Breast epithelium (tissue), 4 donors: Measurements from ENCODE around the gene BBX. TPM values are rescaled to one million over a fixed set of nuclear protein-coding genes. Genes with fewer than 3 reads are reported as not detected.

Experiments
- DNase-seq, 2 donors: peaks; one replicate each; pipeline ENCODE4 v3.0.0-alpha.2; 2019; ENCODE audit warnings: low spot score in 2 of 2
- H3K27ac ChIP-seq, 2 donors: fragments of 200-600 bp; sonication (generic) in 1 of 2; one replicate each; pipeline ENCODE4 v1.5.1; 2016 to 2019; ENCODE audit warnings: mild to moderate bottlenecking in 1 of 2
- H3K27me3 ChIP-seq, 2 donors: fragments of 200-600 bp; sonication (generic) in 1 of 2; one replicate each; pipeline versions ENCODE4 v1.5.1 to v1.6.0; 2017 to 2019; ENCODE audit warnings: control low read depth in 1 of 2, mild to moderate bottlenecking in 1 of 2
- H3K36me3 ChIP-seq: fragments of 200-600 bp; one replicate; pipeline ENCODE4 v1.5.1; 2019
- H3K4me1 ChIP-seq, 2 donors: fragments of 200-600 bp; sonication (generic); one replicate each; pipeline ENCODE4 v1.5.1; 2016 to 2019; ENCODE audit warnings: control low read depth in 1 of 2
- H3K4me3 ChIP-seq, 3 donors: fragments of 200-600 bp; sonication (generic); 1 replicate in 2 of 3; 2 replicates in 1 of 3; pipeline ENCODE4 v1.5.1; 2016 to 2019; ENCODE audit warnings: mild to moderate bottlenecking in 3 of 3, moderate library complexity in 2 of 3
- H3K9me3 ChIP-seq, 2 donors: fragments of 200-600 bp; sonication (generic) in 1 of 2; one replicate each; pipeline ENCODE4 v1.5.1; 2016 to 2019; ENCODE audit warnings: control low read depth in 1 of 2
- POLR2A ChIP-seq: fragments of 450-650 bp; IDR thresholded peaks from one replicate; pipeline ENCODE4 v1.6.1; 2016; ENCODE audit warnings: antibody characterized with exemption, mild to moderate bottlenecking, moderate library complexity
- POLR2AphosphoS5 ChIP-seq, 3 donors: sonication (generic); formaldehyde crosslinking; IDR thresholded peaks; one replicate each; pipeline ENCODE4 v1.6.1; 2017; ENCODE audit warnings: antibody characterized with exemption in 3 of 3
- intact Hi-C: fragments of 100-400 bp; cut with DNase I; formaldehyde crosslinking; loops from one replicate; pipeline ENCODE4 v1.15.1; 2023; ENCODE audit warnings: low total_unique reads
- total RNA-seq, 3 donors: library from RNA; depleted of rRNA; stranded (reverse); fragments of >200 nt; gene quantifications; one replicate each; pipeline ENCODE4 v1.1.0, GENCODE V29; 2016
- TF ChIP-seq, protein P1 (sequence below), 3 donors: fragments of 450-650 bp; IDR thresholded peaks; one replicate each; pipeline ENCODE4 v1.5.1; 2016 to 2017; ENCODE audit warnings: antibody characterized with exemption in 3 of 3, mild to moderate bottlenecking in 3 of 3, moderate library complexity in 3 of 3

The BBX gene
- total RNA-seq, 3 donors from 2014 or later, result 59.0 to 95.9 (median 70.8) TPM

DNA sequence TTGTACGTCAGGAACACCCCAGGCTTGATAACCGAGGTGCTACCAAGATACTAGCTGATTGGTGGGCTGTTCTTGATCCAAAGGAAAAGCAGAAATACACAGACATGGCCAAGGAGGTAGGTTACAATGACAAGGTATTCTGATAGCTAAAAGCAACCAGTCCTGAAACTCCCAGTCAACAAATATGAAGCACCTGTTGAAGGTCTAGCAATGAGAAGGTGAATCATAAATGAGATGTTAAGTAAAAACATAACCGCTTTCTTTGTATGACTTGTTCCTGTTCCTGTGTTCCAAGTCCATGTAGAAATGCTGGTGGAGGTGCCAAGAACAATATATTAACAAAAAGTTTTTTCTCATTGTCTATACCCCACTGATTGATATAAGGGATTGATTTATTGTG is 194.0 kb downstream of the BBX start:
- no peaks in the 10 kb centered on the region for H3K36me3 ChIP-seq
- no peaks in the 10 kb centered on the region for H3K27me3 ChIP-seq
- H3K4me1 ChIP-seq, result no peaks in the 10 kb centered on the region
- H3K27ac ChIP-seq, result no peak overlapping the region
- no peak for DNase-seq
- TF ChIP-seq POLR2AphosphoS5 (IDR thresholded peaks at IDR 0.05) (no peak), POLR2A (no peak)
- TF ChIP-seq, protein P1, sequence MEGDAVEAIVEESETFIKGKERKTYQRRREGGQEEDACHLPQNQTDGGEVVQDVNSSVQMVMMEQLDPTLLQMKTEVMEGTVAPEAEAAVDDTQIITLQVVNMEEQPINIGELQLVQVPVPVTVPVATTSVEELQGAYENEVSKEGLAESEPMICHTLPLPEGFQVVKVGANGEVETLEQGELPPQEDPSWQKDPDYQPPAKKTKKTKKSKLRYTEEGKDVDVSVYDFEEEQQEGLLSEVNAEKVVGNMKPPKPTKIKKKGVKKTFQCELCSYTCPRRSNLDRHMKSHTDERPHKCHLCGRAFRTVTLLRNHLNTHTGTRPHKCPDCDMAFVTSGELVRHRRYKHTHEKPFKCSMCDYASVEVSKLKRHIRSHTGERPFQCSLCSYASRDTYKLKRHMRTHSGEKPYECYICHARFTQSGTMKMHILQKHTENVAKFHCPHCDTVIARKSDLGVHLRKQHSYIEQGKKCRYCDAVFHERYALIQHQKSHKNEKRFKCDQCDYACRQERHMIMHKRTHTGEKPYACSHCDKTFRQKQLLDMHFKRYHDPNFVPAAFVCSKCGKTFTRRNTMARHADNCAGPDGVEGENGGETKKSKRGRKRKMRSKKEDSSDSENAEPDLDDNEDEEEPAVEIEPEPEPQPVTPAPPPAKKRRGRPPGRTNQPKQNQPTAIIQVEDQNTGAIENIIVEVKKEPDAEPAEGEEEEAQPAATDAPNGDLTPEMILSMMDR (IDR thresholded peaks at IDR 0.05), result no peak
- intact Hi-C loops, result no loop called here
- H3K4me3 ChIP-seq, result no peak overlapping the region
- no peaks in the 10 kb centered on the region for H3K9me3 ChIP-seq

DNA sequence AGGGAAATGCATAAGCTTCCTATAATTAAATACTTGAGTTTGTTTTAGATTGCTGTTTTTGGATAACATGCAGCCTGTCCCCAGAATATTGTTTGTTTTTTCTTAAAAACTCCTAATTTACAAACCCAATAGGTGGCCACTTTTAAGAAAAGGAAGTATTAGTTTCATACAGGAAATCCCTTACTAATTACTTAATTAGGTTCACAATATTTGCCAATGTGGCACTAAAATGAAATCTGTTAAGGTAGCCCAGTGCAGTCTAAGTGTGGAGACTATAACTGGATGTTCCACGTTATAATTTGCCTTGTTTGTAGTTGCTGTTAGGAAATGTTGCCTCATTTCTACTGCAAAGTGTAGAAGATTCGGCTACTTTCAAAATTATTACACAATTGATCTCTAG is 195.8 kb downstream of the BBX start:
- intact Hi-C loops, result no loop called here
- H3K4me3 ChIP-seq, result no peak overlapping the region
- no peaks in the 10 kb centered on the region for H3K36me3 ChIP-seq
- no peak for DNase-seq
- TF ChIP-seq, protein P1 (IDR thresholded peaks at IDR 0.05), result no peak
- no peak for TF ChIP-seq POLR2AphosphoS5 (IDR thresholded peaks at IDR 0.05)
- no peaks in the 10 kb centered on the region for H3K27me3 ChIP-seq
- H3K4me1 ChIP-seq, result no peaks in the 10 kb centered on the region
- no peak overlapping the region for H3K27ac ChIP-seq
- H3K9me3 ChIP-seq, result no peaks in the 10 kb centered on the region

DNA sequence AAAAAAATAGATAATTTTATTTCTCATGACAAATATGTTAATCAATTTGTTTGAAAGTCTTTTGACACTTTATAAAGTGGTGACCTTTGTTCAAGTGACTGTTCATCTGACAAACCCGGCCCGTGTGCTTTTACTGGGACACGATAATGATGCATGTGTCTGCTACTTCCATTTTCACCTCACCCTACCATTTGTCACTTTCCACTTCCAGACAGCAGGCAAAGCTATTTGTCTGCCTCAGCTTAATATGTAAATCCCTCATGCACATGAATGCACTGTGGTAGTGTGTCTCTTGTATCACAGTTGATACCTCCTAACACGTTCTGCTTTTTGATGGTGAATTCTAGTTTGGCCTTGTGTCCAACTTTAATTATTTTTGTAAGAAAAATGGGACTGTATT is 204.3 kb downstream of the BBX start:
- Histone ChIP-seq H3K9me3 (no peaks in the 10 kb centered on the region), H3K4me1 (no peaks in the 10 kb centered on the region), H3K27ac (no peak overlapping the region), H3K4me3 (no peak overlapping the region), H3K27me3 (no peaks in the 10 kb centered on the region), H3K36me3 (no peaks in the 10 kb centered on the region)
- no peak for DNase-seq
- TF ChIP-seq, protein P1 (IDR thresholded peaks at IDR 0.05), result no peak
- no peak for TF ChIP-seq POLR2AphosphoS5 (IDR thresholded peaks at IDR 0.05)
- no peak for TF ChIP-seq POLR2A
- intact Hi-C loops, result no loop called here

DNA sequence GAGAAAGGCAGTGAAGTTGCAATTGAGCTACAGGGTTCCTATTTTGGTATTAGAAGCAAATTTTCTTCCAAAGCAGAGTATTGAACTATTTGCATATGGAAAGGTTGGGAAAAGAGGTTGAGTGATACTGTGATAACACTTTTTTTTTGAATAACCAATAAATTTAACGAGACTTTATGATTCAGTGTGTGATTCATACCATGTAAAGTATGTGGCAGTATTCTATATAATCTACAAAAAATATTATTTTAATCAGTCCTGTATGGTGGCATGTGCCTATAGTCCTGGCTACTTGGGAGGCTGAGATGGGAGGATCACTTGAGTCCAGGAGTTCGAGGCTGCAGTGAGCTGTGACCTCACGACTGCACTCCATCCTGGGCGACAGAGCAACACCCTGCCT is 206.9 kb downstream of the BBX start:
- Histone ChIP-seq H3K9me3 (no peaks in the 10 kb centered on the region), H3K4me3 (no peak overlapping the region), H3K27ac (no peak overlapping the region), H3K36me3 (no peaks in the 10 kb centered on the region), H3K4me1 (no peaks in the 10 kb centered on the region), H3K27me3 (no peaks in the 10 kb centered on the region)
- TF ChIP-seq, protein P1 (IDR thresholded peaks at IDR 0.05), result no peak
- TF ChIP-seq POLR2AphosphoS5 (IDR thresholded peaks at IDR 0.05), result no peak
- no peak for TF ChIP-seq POLR2A
- DNase-seq, result no peak
- intact Hi-C loops, result no loop called here

DNA sequence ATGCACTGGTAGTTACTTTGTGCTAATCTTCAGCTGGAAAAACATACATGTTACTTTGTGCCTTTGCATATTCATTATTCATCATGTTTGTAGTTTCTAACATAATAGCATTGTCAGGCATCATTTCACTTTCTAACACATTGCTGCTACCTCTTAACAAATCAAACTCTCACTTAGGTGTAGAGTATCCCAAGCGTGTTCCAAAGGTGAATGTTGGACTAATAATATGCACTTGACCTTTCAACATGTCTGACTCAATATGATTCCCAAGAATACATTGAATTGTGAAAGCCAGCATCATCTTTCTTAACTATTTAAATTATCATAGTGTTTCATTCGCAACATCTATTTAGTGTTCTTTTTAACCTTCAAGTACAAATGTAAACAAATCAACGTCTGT is 211.6 kb downstream of the BBX start:
- Histone ChIP-seq H3K9me3 (no peaks in the 10 kb centered on the region), H3K27ac (no peak overlapping the region), H3K4me1 (no peaks in the 10 kb centered on the region), H3K36me3 (no peaks in the 10 kb centered on the region), H3K27me3 (no peaks in the 10 kb centered on the region), H3K4me3 (no peak overlapping the region)
- intact Hi-C loops, result no loop called here
- TF ChIP-seq POLR2A, result no peak
- TF ChIP-seq, protein P1 (IDR thresholded peaks at IDR 0.05), result no peak
- no peak for TF ChIP-seq POLR2AphosphoS5 (IDR thresholded peaks at IDR 0.05)
- DNase-seq, result no peak
